GM21390 (cell line): Measurements from ENCODE around the gene EYA2.

Source experiments
- ATAC-seq: cut with Tn5 transposase; IDR thresholded peaks from one replicate; pipeline ENCODE4 v1.9.1; 2021; ENCODE audit not compliant: unreplicated experiment

Gene EYA2

GRCh38 chr20:47216819-47217410 is 322.3 kb downstream of the EYA2 start:
- ATAC-seq = no peak

DNA sequence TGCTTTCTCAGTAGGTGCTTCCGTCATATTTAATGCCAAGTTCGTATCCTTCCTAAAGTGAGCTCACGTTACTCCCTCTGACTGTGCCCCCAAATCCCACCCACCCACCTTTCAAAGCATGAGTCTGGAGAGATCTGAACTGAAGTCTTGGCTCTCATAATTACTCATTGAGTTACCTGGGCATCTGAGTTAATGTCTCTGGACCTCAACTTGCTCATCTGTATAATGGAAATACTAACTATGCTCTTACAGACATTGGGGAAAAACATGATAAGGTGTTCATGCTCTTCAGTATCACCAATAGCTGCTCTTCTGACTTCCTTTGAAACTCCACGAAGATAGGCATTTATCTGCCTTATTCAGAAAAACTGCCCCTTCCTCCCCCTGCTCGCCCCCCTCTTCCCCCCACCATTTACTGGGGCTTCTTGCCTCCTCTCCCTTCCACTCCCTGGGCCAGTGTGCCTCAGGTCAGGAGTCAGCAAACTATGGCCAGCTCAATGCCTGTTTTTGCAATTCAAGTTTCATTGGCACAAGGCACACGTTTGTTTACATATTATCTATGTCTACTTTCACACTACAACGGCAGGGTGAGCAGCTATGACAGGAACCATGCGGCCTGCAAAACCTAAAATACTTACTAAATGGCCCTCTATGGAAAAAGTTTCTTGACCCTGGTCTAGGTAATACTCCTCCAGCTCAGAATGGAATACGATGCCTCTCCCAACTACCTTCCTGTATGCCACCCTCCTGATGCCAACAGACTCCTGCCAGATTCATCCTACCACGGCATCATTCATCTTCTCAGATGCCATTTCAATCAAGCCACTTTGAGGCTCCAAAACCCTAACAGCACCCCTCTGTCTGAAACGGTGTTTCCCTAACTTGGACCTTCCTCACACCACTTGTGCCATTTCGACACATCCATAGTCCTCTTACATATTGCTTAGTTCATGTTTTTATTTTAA is 323.1 kb downstream of the EYA2 start:
- ATAC-seq = no peak

DNA sequence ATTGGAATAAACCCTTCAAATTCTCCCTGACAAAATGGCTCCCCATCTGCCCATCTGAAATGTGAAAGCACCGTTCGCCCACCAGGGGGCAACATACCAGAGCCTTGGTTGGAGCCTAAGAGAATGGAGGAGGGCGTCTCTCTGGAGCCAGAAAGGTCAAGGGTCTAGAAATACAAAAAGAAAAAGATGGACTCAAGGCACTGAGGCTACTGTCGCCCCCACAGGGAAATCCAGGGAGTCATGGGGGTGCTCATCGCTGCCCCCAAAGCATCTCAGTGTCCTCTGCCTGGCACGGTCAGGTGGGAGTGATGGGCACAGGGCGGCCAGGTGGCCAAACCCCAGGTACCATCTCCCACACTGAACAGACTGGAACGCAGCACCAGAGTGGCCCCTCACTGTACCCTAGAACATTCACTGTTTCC is 325.5 kb downstream of the EYA2 start:
- ATAC-seq = no peak

- ATAC-seq = no peak
These were observed 326.5 kb downstream of the EYA2 start for GRCh38 chr20:47221036-47221625.

- ATAC-seq = no peak
These were observed 328.0 kb downstream of the EYA2 start for GRCh38 chr20:47222468-47223119.

DNA sequence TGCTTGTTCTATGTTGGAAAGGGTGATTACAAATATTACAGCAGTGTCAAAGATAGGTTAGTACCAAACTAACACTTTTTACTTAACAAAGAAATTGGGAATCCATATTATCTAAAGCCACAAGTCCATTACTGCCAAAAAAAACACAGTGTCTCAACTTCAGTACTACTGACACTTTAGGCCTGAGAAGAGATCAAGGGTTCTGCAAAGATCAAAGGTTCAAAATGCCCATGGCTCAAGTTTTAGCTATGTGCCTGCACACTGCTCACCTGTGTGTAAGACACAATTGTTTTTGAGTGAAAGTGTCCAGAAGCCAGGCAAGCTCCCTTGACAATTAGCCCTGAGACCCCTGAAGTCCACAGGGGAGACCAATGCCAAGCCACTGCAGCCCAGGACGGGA is 329.3 kb downstream of the EYA2 start:
- no peak for ATAC-seq

DNA sequence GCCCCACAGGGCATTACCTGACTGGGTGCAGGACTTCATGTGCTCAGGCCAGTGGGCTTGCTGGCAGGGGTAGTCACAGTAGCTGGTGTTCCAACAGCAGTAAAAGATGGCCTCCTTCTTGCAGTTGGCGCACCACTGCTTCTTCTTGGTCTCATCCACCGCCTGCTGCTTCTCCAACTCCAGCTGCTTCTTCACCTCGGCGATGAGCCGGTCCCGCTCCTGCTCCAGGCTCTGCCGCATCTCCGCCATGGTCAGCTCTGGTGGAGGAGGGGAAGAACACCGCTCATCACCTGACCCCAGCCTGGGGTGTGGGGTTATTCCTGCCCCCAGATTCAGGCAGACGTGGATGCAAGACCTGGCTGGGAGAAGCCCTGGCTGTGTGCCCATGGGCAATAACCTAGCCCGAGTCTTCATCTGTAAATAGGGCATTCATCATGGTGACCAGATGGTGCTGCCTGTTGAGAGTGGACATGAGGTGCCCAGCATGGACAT is 329.7 kb downstream of the EYA2 start:
- ATAC-seq = no peak

- no peak for ATAC-seq
These were observed 330.2 kb downstream of the EYA2 start for GRCh38 chr20:47224857-47225256.

DNA sequence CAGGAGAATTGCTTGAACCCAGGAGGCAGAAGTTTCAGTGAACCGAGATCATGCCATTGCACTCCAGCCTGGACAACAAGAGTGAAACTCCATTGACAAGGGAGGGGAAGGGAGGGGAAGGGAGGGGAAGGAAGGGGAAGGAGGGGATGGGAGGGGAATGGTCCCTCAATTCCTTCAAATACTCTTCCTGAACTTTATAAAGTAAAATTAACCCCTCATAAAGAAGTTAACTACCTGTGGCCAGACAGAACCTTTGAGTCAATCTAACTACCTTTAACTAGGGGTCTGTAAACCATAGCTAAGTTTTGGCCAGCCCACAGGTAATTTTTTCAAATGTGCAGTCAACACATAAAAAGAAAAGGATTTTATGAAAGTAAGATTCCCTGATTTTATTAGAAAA is 330.8 kb downstream of the EYA2 start:
- ATAC-seq = no peak

- ATAC-seq = no peak
These were observed 332.5 kb downstream of the EYA2 start for GRCh38 chr20:47227119-47227518.

GRCh38 chr20:47227576-47227975 is 332.9 kb downstream of the EYA2 start:
- no peak for ATAC-seq

DNA sequence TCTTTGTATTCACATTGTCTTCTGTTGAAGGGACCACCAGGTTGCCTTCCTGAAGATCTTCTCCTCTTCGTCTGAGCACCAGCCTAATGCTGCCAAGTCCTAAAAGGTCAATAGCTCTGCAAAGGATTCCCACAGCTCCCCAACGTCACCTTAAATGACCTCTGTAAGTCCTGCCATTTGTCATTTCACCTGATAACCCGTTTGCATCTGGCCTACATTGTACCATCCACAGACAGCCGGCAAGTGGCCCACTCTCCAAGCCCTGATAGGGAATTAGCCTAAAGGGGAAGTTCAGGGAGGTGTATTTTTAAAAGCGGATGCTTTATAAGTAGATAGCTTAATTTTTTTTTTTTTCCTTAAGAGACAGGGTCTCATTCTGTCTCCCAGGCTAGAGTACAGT is 334.0 kb downstream of the EYA2 start:
- ATAC-seq = no peak

DNA sequence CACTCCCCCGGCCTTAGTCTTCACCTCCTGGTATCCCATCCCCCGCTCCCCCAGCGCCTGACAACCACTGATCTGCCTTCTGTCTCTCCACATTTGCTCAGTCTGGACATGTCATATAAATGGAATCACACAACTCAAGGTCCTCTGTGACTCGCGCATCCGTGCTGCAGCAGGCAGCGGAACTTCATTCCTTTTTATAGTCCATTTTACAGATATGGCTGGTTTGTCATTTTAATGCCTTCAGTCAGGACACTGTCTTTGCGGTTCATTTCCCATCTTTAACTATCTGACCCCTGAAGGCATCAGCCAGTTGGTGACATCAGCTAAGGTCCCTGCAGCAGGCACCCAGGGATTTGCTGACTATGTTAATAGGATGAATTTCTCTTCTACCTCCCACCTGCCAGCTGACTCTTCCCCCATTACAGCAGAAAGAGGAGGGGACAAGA is 336.2 kb downstream of the EYA2 start:
- no peak for ATAC-seq

GRCh38 chr20:47231382-47232039 is 336.9 kb downstream of the EYA2 start:
- ATAC-seq = no peak

GRCh38 chr20:47232518-47232917 is 337.9 kb downstream of the EYA2 start:
- ATAC-seq = no peak

- no peak for ATAC-seq
These were observed 338.9 kb downstream of the EYA2 start for GRCh38 chr20:47233333-47234188.

- ATAC-seq = no peak
These were observed 340.5 kb downstream of the EYA2 start for GRCh38 chr20:47235111-47235510.

GRCh38 chr20:47235853-47236638 is 341.4 kb downstream of the EYA2 start:
- no peak for ATAC-seq

DNA sequence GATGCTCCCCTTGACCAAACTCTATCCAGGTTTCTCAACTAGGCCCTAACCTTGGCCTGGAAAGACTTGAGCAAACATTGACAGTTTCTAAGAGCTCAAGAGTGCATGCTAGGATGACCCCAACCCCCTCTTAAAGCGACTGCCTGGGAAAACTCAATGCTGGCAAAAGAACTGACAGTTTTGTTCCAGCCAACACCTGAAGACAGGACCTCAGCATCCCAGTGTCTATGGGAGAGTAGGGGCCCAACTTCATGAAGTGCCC is 341.9 kb downstream of the EYA2 start:
- ATAC-seq = no peak
